NCI-H187 treated with DMSO at 0.1 percent for 48 hours (cell line): ENCODE results near the gene GRID1.

Experiments
- DNase-seq: peaks from one replicate; lab custom pipeline; 2025; lab: John Stamatoyannopoulos, UW

GRID1 gene

GRCh38 chr10:86167762-86168128, 198.8 kb downstream of the GRID1 start:
- DNase-seq: no peak

- no peak for DNase-seq
These were observed 199.4 kb downstream of the GRID1 start for GRCh38 chr10:86167121-86167761.

- DNase-seq: no peak
These were observed 200.9 kb downstream of the GRID1 start for GRCh38 chr10:86165666-86166065.

- no peak for DNase-seq
These were observed 201.5 kb downstream of the GRID1 start for GRCh38 chr10:86164960-86165630.

GRCh38 chr10:86164174-86164774, 202.3 kb downstream of the GRID1 start:
- no peak for DNase-seq

GRCh38 chr10:86163522-86164173, 202.9 kb downstream of the GRID1 start:
- DNase-seq: no peak

- no peak for DNase-seq
These were observed 203.7 kb downstream of the GRID1 start for GRCh38 chr10:86162696-86163400.

- no peak for DNase-seq
These were observed 204.6 kb downstream of the GRID1 start for GRCh38 chr10:86162036-86162435.

GRCh38 chr10:86160890-86161585, 205.6 kb downstream of the GRID1 start:
- no peak for DNase-seq

- DNase-seq: no peak
These were observed 206.8 kb downstream of the GRID1 start for GRCh38 chr10:86159797-86160196.

GRCh38 chr10:86155054-86155921, 211.3 kb downstream of the GRID1 start:
- DNase-seq: no peak

GRCh38 chr10:86153751-86154150, 212.8 kb downstream of the GRID1 start:
- no peak for DNase-seq

- DNase-seq: no peak
These were observed 213.7 kb downstream of the GRID1 start for GRCh38 chr10:86152911-86153310.

- DNase-seq: no peak
These were observed 214.2 kb downstream of the GRID1 start for GRCh38 chr10:86152354-86152753.

GRCh38 chr10:86151613-86152012, 215.0 kb downstream of the GRID1 start:
- DNase-seq: no peak

- DNase-seq: no peak
These were observed 217.3 kb downstream of the GRID1 start for GRCh38 chr10:86149257-86149656.

GRCh38 chr10:86148117-86148516, 218.5 kb downstream of the GRID1 start:
- no peak for DNase-seq

- no peak for DNase-seq
These were observed 222.3 kb downstream of the GRID1 start for GRCh38 chr10:86144301-86144700.

- DNase-seq: no peak
These were observed 224.7 kb downstream of the GRID1 start for GRCh38 chr10:86141896-86142295.

GRCh38 chr10:86139066-86139657, 227.4 kb downstream of the GRID1 start:
- DNase-seq: no peak
